Hepatocyte (in vitro differentiated cells): Measurements from ENCODE around the gene GPRC6A.

Source experiments
- EZH2 ChIP-seq: fragments of 200-600 bp; sonication (generic); IDR thresholded peaks from 2 replicates; pipeline ENCODE4 v1.6.1; 2016; ENCODE audit warnings: antibody characterized with exemption, mild to moderate bottlenecking, borderline replicate concordance
- EZH2phosphoT487 ChIP-seq: fragments of 200-600 bp; sonication (generic); IDR thresholded peaks from one replicate; pipeline ENCODE4 v1.6.1; 2018; ENCODE audit warnings: antibody characterized with exemption, mild to moderate bottlenecking, low read depth, moderate library complexity; ENCODE audit not compliant: unreplicated experiment, severe bottlenecking
- TF ChIP-seq, protein P1 (sequence below): fragments of 200-600 bp; sonication (generic); IDR thresholded peaks from 2 replicates; pipeline ENCODE4 v1.5.1; 2016; ENCODE audit warnings: antibody characterized with exemption, mild to moderate bottlenecking; ENCODE audit not compliant: poor library complexity

GRCh38 chr6:116799945-116800344 lies 28.9 kb downstream of the GPRC6A start:
- TF ChIP-seq EZH2 (no peak), EZH2phosphoT487 (no peak)
- TF ChIP-seq, protein P1, sequence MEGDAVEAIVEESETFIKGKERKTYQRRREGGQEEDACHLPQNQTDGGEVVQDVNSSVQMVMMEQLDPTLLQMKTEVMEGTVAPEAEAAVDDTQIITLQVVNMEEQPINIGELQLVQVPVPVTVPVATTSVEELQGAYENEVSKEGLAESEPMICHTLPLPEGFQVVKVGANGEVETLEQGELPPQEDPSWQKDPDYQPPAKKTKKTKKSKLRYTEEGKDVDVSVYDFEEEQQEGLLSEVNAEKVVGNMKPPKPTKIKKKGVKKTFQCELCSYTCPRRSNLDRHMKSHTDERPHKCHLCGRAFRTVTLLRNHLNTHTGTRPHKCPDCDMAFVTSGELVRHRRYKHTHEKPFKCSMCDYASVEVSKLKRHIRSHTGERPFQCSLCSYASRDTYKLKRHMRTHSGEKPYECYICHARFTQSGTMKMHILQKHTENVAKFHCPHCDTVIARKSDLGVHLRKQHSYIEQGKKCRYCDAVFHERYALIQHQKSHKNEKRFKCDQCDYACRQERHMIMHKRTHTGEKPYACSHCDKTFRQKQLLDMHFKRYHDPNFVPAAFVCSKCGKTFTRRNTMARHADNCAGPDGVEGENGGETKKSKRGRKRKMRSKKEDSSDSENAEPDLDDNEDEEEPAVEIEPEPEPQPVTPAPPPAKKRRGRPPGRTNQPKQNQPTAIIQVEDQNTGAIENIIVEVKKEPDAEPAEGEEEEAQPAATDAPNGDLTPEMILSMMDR = no peak
